Activated CD4-positive, alpha-beta memory T cell treated with anti-CD3 and anti-CD28 coated beads, Interleukin-2, amount 10 ng/mL, durations not matched to agents 7 days and 5 days (primary cell): ENCODE data around the gene MXRA7. TPM values are rescaled to one million over a fixed set of nuclear protein-coding genes. Genes with fewer than 3 reads are reported as not detected.

Experiments
- CTCF ChIA-PET: fragments of 350-600 bp; sonication (Branson Sonifier 250); formaldehyde crosslinking; loops from one replicate; lab custom pipeline; 2021; ENCODE audit warnings: antibody characterized with exemption, inconsistent platforms; lab: Charles Lee
- POLR2A ChIA-PET: fragments of 350-600 bp; sonication (Branson Sonifier 250); formaldehyde crosslinking; loops from one replicate; lab custom pipeline; 2021; ENCODE audit warnings: antibody characterized with exemption; lab: Charles Lee
- DNase-seq: peaks from one replicate; pipeline ENCODE4 v3.0.0-alpha.2; 2020
- H3K27ac Mint-ChIP-seq: one replicate; pipeline ENCODE4 v1.8.0; 2021; ENCODE audit warnings: mild to moderate bottlenecking, mixed read lengths
- H3K27me3 Mint-ChIP-seq: one replicate; pipeline ENCODE4 v1.8.0; 2021; ENCODE audit warnings: mixed read lengths
- H3K36me3 Mint-ChIP-seq: one replicate; pipeline ENCODE4 v1.8.0; 2021; ENCODE audit warnings: low read depth, mixed read lengths
- H3K4me1 Mint-ChIP-seq: one replicate; pipeline ENCODE4 v1.8.0; 2021; ENCODE audit warnings: mixed read lengths
- H3K4me3 Mint-ChIP-seq: one replicate; pipeline ENCODE4 v1.8.0; 2021; ENCODE audit warnings: mild to moderate bottlenecking, mixed read lengths
- H3K9me3 Mint-ChIP-seq: one replicate; pipeline ENCODE4 v1.8.0; 2021; ENCODE audit warnings: mixed read lengths
- total RNA-seq, 2 experiments: library from RNA; stranded (reverse); gene quantifications; one replicate each; pipeline ENCODE4 v1.2.3, GENCODE V29; 2021

MXRA7 gene
- total RNA-seq, 2 experiments from 2014 or later = 7.5 to 8.5 TPM

DNA sequence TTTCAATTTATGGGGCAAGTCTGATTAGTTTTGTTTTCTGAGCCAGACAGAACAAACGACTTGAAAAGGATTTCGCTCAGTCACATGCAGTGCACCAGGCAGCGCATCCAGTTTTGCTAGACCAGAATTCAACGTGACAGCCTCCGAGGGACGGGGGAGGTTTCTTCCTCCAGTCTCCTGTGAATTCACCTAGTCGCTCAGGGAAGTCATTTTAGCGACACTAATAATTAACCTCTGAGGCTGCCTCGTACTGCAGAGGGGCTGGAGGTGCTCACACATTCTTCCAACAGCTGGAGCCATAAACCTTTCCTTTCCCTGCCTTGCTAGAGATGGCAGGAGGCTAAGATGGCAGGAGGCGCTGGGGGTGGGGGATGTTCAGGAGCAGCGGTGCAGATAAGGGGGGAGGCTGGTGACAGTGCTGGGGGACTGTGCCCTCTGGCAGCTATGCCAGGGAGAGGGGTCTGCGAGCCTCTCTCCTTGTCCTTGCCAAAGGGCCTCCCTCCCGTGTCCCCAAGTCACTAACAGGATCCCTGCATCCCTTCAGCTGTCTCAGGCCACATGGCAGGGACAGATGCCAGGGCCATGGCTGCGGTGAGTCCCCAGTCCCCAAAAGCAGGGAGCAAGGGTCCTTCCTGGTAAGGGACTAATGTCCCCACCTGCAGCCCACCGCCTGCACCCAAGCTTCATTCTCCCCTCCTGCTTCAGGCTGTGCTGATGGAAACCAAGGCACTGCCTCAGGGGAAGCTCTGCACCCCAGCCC lies 24.0 kb downstream of the MXRA7 start:
- no peak for DNase-seq
- Mint-ChIP-seq H3K36me3 (no peaks in the 10 kb centered on the region), H3K27ac (no peak overlapping the region), H3K27me3 (peaks cover 3% of the 10 kb centered on the region), H3K9me3 (no peaks in the 10 kb centered on the region), H3K4me3 (no peak overlapping the region), H3K4me1 (peaks cover 4% of the 10 kb centered on the region)
- ChIA-PET CTCF (no interaction called here), POLR2A (no interaction called here)

DNA sequence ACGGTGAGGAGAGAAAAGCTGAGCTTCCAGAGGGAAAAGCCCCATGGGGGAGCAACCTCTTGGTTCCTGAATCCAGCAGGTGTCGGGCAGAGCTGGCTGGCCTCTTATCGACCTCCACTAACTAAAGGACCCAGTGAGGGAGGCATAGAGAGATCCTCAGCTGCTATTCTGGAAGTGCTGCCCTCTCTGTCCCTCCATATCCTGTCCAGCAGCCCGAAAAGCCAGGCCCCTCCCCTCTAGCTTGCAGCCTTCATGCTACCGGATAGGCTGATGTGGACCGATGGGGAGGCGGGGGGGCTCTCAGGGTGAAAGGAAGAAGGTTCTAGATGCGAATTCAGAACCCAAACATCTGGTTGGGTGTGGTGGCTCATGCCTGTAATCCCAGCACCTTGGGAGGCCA lies 24.9 kb downstream of the MXRA7 start:
- Mint-ChIP-seq H3K9me3 (no peaks in the 10 kb centered on the region), H3K4me1 (peaks cover 8% of the 10 kb centered on the region), H3K36me3 (no peaks in the 10 kb centered on the region), H3K27ac (no peak overlapping the region), H3K27me3 (peaks cover 6% of the 10 kb centered on the region), H3K4me3 (no peak overlapping the region)
- no peak for DNase-seq
- ChIA-PET POLR2A (interaction anchor here (1.2 kb wide), 1 partner anchor 14 kb away, joined by 4 read pairs; no protein-coding TSS in a partner anchor), CTCF (interaction anchor here (1.5 kb wide), 1 partner anchor 62 kb away, joined by 4 read pairs; no protein-coding TSS in a partner anchor)

DNA sequence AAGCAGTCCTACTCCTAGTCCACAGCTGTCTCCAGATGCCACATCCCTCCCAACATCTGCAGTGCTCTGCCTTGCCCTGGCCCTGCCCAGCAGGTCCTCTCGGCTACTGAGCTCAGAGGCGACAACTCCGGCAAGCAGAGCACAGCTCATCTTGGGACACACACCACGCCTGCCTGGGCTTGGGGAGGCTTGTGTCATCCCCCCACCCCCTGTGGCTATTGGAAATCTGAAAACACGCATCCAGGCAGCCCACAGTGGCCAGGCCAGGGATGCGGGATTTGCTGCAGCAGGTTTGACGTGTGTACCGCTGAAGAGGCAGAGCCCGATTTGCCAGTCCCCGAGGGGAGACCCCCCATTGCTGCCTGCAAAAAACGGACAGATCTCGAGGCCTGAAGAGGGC lies 25.4 kb downstream of the MXRA7 start:
- no peak for DNase-seq
- ChIA-PET CTCF (interaction anchor here (1.5 to 1.7 kb wide), 2 partner anchors 14 to 62 kb away, joined by 4 read pairs; no protein-coding TSS in a partner anchor), POLR2A (interaction anchor here (1.2 kb wide), 1 partner anchor 14 kb away, joined by 4 read pairs; no protein-coding TSS in a partner anchor)
- Mint-ChIP-seq H3K36me3 (no peaks in the 10 kb centered on the region), H3K27me3 (peaks cover 6% of the 10 kb centered on the region), H3K9me3 (no peaks in the 10 kb centered on the region), H3K27ac (no peak overlapping the region), H3K4me3 (no peak overlapping the region), H3K4me1 (peaks cover 8% of the 10 kb centered on the region)

DNA sequence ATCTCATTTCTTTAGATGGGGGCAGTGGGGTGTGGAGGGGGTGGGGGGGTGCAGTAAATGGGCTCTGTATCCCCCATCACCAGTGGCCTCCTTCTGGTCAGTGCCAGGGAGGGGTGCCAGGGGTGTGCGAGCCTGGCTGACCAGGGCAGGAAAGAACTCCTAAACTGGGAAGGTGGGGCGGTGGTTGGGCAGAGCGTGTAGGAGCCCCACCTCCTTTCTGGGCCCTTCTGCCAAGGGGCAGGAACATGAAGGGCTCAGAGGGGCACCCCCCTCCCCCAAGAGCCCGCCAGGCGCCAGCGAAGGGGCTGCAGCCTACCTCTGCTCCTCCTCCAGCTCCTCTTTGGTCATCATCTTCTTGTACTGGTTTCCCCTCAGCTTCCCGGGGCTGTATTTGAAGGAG lies 26.0 kb downstream of the MXRA7 start:
- H3K4me3 Mint-ChIP-seq = no peak overlapping the region
- H3K27ac Mint-ChIP-seq = no peak overlapping the region
- CTCF ChIA-PET = interaction anchor here (1.5 to 1.7 kb wide), 2 partner anchors 13 to 61 kb away, joined by 4 read pairs; no protein-coding TSS in a partner anchor
- H3K36me3 Mint-ChIP-seq = no peaks in the 10 kb centered on the region
- POLR2A ChIA-PET = interaction anchor here (1.2 kb wide), 1 partner anchor 13 kb away, joined by 4 read pairs; no protein-coding TSS in a partner anchor
- DNase-seq = no peak
- peaks cover 8% of the 10 kb centered on the region for H3K4me1 Mint-ChIP-seq
- no peaks in the 10 kb centered on the region for H3K9me3 Mint-ChIP-seq
- peaks cover 6% of the 10 kb centered on the region for H3K27me3 Mint-ChIP-seq

DNA sequence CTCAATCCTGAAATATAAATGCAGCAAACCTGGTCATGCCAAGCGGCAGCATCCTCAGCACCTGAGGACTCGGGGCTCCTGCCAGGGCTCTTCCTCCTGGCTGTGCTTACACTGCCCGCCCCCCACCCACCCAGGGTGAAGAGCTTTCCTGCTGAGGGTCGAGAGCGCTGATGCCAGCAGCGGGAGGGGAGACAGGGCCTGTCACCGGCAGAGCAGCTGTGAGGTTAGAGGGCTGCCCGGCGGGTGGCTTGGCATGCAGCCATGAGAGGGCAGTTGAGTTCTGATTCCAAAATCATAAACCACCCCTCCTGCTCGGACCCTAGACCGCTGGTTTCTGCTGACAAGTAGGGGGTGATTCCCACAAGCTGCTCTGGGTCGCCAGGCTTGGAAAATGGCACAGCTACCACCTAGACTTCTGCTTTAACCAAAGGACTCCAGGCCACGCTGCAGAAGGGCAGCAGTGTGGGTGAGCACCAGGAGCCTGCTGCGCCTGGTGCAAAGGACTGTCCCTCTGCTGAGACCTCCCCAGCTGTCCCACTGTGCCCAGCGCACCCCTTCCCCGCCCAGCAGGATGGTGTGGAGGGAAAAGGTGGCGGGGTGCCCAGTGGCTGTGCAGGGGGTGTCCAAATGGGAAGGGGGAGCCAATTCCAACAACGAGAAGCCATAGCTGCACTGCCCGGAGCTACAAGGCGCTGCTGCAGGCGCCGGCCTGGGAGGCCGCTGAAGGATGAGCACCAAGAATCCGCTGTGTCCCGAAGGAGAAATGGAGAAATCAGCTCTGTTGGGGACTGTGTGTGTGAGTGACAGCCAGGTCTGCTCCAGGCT lies 26.6 kb downstream of the MXRA7 start:
- POLR2A ChIA-PET = interaction anchor here (1.4 kb wide), 1 partner anchor 12 kb away, joined by 4 read pairs; no protein-coding TSS in a partner anchor
- Mint-ChIP-seq H3K9me3 (no peaks in the 10 kb centered on the region), H3K27ac (no peak overlapping the region), H3K4me3 (no peak overlapping the region), H3K36me3 (no peaks in the 10 kb centered on the region), H3K4me1 (peaks cover 8% of the 10 kb centered on the region), H3K27me3 (peaks cover 6% of the 10 kb centered on the region)
- no peak for DNase-seq
- CTCF ChIA-PET = interaction anchor here (0.8 to 1.7 kb wide), 2 partner anchors 13 to 161 kb away, joined by 4 to 5 read pairs; no protein-coding TSS in a partner anchor

DNA sequence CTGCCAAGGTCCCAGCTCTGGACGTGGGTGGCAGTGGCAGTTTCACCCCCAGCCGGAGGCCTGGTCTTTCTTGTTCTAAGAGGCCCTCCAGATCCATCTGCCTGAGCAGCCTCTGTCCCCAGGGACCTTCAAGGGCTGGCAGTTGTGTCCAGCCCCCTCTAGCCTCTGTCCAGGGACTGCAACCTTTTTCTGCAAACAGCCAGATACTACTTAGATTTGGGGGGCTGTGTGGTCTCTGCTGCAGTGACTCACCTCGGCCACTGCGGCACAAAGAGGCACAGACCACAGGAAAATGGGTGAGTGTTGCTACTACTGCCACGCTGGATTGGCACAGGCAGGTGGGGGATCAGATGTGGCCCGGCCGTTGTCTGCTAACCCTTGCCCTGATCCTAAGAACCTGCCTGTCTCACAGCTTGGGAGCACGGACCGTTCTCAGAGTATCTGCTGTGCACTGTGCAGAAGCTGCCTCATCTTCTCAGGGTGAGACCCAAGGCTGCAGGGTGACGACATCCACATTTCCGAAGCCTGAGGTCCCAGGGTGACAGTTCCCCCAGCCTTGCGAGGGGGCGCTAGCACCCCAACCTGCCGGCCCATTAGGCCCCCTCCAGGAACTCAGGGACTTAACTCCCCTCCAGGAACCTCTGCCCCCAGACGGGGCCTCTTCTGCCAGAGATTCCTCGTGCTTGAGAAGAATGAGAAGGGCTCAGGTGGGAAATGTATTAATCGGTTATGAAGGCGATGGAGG lies 27.6 kb downstream of the MXRA7 start:
- no peak for DNase-seq
- H3K36me3 Mint-ChIP-seq = no peaks in the 10 kb centered on the region
- peaks cover 8% of the 10 kb centered on the region for H3K4me1 Mint-ChIP-seq
- CTCF ChIA-PET = no interaction called here
- POLR2A ChIA-PET = interaction anchor here (1.4 kb wide), 1 partner anchor 11 kb away, joined by 4 read pairs; no protein-coding TSS in a partner anchor
- peaks cover 6% of the 10 kb centered on the region for H3K27me3 Mint-ChIP-seq
- no peak overlapping the region for H3K27ac Mint-ChIP-seq
- no peak overlapping the region for H3K4me3 Mint-ChIP-seq
- no peaks in the 10 kb centered on the region for H3K9me3 Mint-ChIP-seq

DNA sequence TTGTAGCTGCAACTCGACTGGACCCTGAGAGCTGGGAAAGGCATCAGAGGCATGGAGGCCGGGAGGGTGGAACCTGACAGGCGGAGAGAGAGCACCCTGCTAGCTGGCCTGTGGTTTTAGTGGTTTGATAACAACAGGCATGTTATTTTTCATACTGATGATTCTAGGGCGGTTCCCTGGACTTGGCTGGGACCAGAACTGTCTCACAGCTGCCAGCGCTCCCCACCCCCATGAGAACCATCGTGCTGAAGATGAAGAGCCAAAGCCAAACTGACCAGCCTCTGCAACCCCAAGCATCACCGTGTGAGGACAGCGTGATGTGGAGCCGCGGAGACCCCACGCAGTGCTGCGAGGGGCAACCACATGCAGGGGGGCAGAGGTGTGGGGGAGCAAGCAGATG lies 28.5 kb downstream of the MXRA7 start:
- Mint-ChIP-seq H3K36me3 (no peaks in the 10 kb centered on the region), H3K4me1 (peaks cover 8% of the 10 kb centered on the region), H3K27ac (no peak overlapping the region), H3K27me3 (peaks cover 6% of the 10 kb centered on the region), H3K9me3 (no peaks in the 10 kb centered on the region), H3K4me3 (no peak overlapping the region)
- DNase-seq = no peak
- ChIA-PET CTCF (interaction anchor here (1.0 to 2.5 kb wide), 19 partner anchors 9 to 215 kb away, joined by 3 to 42 read pairs (median 7); partner anchors contain the start of genes AANAT and ST6GALNAC1), POLR2A (interaction anchor here (0.9 to 2.3 kb wide), 5 partner anchors 11 to 157 kb away, joined by 3 to 12 read pairs (median 3); no protein-coding TSS in a partner anchor)

DNA sequence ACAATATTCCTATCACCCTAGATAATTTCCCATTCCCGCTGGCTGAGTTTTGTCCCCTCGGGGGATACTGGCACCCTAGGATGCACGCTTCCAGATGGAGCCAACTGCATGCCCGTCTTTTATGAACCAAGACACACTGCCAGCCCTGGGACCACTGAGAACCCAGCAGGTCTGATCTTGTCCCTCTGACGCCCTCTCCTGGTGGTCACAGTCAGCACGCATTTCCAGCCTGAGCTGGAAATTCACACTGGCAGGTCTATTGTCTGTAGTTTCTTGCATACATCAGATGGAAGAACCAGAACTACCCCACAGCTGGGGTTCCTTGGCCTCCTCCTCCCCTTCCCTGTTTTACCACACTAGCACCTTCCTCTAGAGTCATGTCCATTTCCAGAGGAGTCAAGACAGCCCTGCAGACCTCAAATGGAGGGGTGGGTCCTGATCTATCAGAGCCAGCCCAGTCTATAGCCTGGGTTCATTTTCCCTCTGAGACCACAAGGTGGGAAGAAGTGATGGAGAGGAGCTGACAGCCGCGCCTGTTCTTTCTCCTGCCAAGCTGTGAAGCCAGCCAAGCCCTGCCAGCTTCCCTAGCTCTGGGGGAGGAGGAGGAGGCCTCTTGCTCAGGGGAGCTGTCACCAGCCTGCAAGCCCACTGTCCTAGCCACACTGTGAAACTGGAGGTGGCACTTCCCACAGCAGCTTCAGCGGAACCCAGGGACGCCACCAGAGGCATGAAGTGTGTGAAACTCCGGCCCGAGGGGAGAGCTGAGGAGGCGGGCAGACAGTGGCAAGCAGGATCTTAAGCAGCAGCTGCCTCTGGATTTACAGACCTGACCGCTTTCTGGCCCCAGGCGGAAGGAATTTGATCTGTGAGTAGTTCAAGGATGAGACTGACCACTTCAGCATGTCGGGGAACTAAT lies 29.3 kb downstream of the MXRA7 start:
- Mint-ChIP-seq H3K27ac (no peak overlapping the region), H3K36me3 (no peaks in the 10 kb centered on the region), H3K27me3 (peaks cover 6% of the 10 kb centered on the region), H3K4me1 (peaks cover 8% of the 10 kb centered on the region), H3K9me3 (no peaks in the 10 kb centered on the region), H3K4me3 (no peak overlapping the region)
- peak; percentile 79 for DNase-seq
- CTCF ChIA-PET = interaction anchor here (0.5 to 2.5 kb wide), 36 partner anchors 10 to 215 kb away, joined by 3 to 42 read pairs (median 4); partner anchors contain the start of genes AANAT, RHBDF2 and ST6GALNAC1
- POLR2A ChIA-PET = interaction anchor here (0.9 to 2.3 kb wide), 8 partner anchors 10 to 158 kb away, joined by 3 to 12 read pairs (median 3); no protein-coding TSS in a partner anchor

DNA sequence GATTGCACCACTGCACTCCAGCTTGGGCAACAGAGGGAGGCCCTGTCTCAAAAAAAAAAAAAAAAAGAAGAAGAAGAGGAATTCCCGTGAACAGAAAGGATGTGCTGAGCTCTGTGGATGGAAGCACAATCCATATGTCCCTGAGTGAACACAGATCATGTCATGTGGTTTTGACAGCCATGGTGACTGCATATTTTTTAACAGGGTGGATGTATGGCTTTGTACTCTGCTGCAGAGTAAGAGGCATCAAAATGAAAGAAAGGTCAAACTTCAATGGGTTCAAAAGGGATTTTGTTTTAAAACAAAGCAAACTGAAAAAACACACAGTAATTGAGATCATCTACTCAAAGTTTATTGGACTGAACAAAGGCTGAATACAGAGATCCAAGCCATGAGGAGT lies 31.5 kb downstream of the MXRA7 start:
- H3K4me1 Mint-ChIP-seq = peaks cover 8% of the 10 kb centered on the region
- H3K9me3 Mint-ChIP-seq = no peaks in the 10 kb centered on the region
- H3K27ac Mint-ChIP-seq = no peak overlapping the region
- H3K27me3 Mint-ChIP-seq = peaks cover 6% of the 10 kb centered on the region
- ChIA-PET CTCF (interaction anchor here (0.6 to 2.0 kb wide), 4 partner anchors 55 to 156 kb away, joined by 3 to 10 read pairs (median 4); no protein-coding TSS in a partner anchor), POLR2A (no interaction called here)
- H3K4me3 Mint-ChIP-seq = no peak overlapping the region
- DNase-seq = no peak
- H3K36me3 Mint-ChIP-seq = no peaks in the 10 kb centered on the region

DNA sequence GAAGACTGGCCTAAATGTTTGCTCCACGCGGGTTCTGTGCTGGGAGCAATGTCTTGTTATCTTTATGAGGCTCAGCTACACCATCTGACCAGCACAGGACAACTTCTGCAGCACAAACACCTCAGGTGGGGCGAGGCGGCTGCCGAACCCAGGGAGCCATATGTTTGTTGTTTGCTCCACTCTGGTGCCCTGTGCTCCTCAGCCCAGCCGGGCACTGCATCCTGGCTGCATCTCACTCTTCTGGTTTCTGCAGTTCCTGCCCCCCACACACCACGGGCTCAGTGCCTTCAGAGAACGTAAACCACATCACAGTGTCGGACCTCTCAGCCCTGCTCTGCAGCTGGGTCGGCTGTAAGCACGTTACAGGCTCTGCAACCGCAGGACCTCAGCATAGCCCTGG lies 32.4 kb downstream of the MXRA7 start:
- Mint-ChIP-seq H3K4me1 (peaks cover 8% of the 10 kb centered on the region), H3K27me3 (peaks cover 6% of the 10 kb centered on the region), H3K36me3 (no peaks in the 10 kb centered on the region), H3K27ac (no peak overlapping the region), H3K9me3 (no peaks in the 10 kb centered on the region), H3K4me3 (no peak overlapping the region)
- ChIA-PET POLR2A (no interaction called here), CTCF (interaction anchor here (1.3 to 2.0 kb wide), 2 partner anchors 120 to 155 kb away, joined by 3 to 10 read pairs; no protein-coding TSS in a partner anchor)
- DNase-seq = peak; percentile 47

DNA sequence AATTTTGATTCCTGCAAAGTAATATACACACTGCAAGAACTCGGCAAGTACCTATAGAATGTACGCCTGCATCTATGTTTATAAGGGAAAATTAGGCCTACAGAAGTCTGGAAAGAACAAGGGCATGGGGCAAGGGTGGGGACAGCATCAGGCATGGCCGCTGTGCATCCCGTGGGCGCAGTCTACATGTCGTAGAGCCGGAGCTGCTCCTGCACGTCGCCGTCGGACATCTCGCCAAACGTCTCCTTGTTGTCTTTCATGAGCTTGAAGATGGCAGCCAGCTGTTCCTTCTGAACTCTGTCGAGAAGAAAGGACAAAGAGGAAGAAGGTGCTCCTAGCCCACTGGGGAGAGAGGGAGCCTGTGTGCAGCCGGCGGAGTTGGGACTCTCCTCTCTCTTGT lies 33.4 kb downstream of the MXRA7 start:
- Mint-ChIP-seq H3K9me3 (no peaks in the 10 kb centered on the region), H3K4me1 (peaks cover 16% of the 10 kb centered on the region), H3K27ac (no peak overlapping the region), H3K36me3 (no peaks in the 10 kb centered on the region), H3K4me3 (no peak overlapping the region), H3K27me3 (peaks cover 6% of the 10 kb centered on the region)
- ChIA-PET CTCF (interaction anchor here (0.6 to 2.0 kb wide), 4 partner anchors 27 to 154 kb away, joined by 3 to 10 read pairs (median 3); no protein-coding TSS in a partner anchor), POLR2A (interaction anchor here (0.8 to 1.2 kb wide), 3 partner anchors 32 to 119 kb away, joined by 3 read pairs; no protein-coding TSS in a partner anchor)
- no peak for DNase-seq
